Stimulated activated CD8-positive, alpha-beta memory T cell treated with anti-CD3 and anti-CD28 coated beads, Interleukin-2, amount 100 ng/mL, for 48 hours (primary cell): ENCODE results near the gene CADM1.

Experiments
- DNase-seq, 2 donors: peaks; one replicate each; pipeline ENCODE4 v3.0.0-alpha.2; 2020; ENCODE audit warnings: low read depth in 2 of 2

CADM1 gene

GRCh38 chr11:115247361-115247760 lies 256.9 kb downstream of the CADM1 start:
- DNase-seq, result no peak

GRCh38 chr11:115244758-115245157 lies 259.5 kb downstream of the CADM1 start:
- no peak for DNase-seq

GRCh38 chr11:115244296-115244695 lies 259.9 kb downstream of the CADM1 start:
- no peak for DNase-seq

- no peak for DNase-seq
Observed at GRCh38 chr11:115242982-115243381, 261.2 kb downstream of the CADM1 start.

GRCh38 chr11:115241899-115242298 lies 262.3 kb downstream of the CADM1 start:
- DNase-seq, result no peak

- no peak for DNase-seq
Observed at GRCh38 chr11:115238791-115239190, 265.4 kb downstream of the CADM1 start.

GRCh38 chr11:115238086-115238485 lies 266.1 kb downstream of the CADM1 start:
- no peak for DNase-seq

GRCh38 chr11:115237578-115237977 lies 266.6 kb downstream of the CADM1 start:
- no peak for DNase-seq

GRCh38 chr11:115234794-115235193 lies 269.4 kb downstream of the CADM1 start:
- DNase-seq, result no peak

GRCh38 chr11:115226556-115226955 lies 277.7 kb downstream of the CADM1 start:
- no peak for DNase-seq

- no peak for DNase-seq
Observed at GRCh38 chr11:115224551-115224950, 279.7 kb downstream of the CADM1 start.

- DNase-seq, result no peak
Observed at GRCh38 chr11:115222863-115223530, 281.2 kb downstream of the CADM1 start.

- DNase-seq, result no peak
Observed at GRCh38 chr11:115222218-115222862, 281.9 kb downstream of the CADM1 start.

GRCh38 chr11:115221461-115222069 lies 282.6 kb downstream of the CADM1 start:
- no peak for DNase-seq

GRCh38 chr11:115220911-115221310 lies 283.3 kb downstream of the CADM1 start:
- DNase-seq, result no peak

GRCh38 chr11:115220423-115220822 lies 283.8 kb downstream of the CADM1 start:
- DNase-seq, result no peak

GRCh38 chr11:115219376-115219775 lies 284.8 kb downstream of the CADM1 start:
- no peak for DNase-seq

- DNase-seq, result no peak
Observed at GRCh38 chr11:115217726-115218311, 286.4 kb downstream of the CADM1 start.

- DNase-seq, result no peak
Observed at GRCh38 chr11:115215694-115216617, 288.3 kb downstream of the CADM1 start.

- no peak for DNase-seq
Observed at GRCh38 chr11:115214644-115215234, 289.5 kb downstream of the CADM1 start.

GRCh38 chr11:115213007-115213406 lies 291.2 kb downstream of the CADM1 start:
- DNase-seq, result no peak
